Loucy (cell line): ENCODE data around the gene ACVR1B.

Source experiments
- CTCF ChIP-seq: fragments of 200-600 bp; sonication (generic); conservative IDR thresholded peaks from 2 replicates; pipeline ENCODE4 v1.5.1; 2014; ENCODE audit warnings: mild to moderate bottlenecking, antibody characterized with exemption, low read length
- EZH2phosphoT487 ChIP-seq: fragments of 200-600 bp; IDR thresholded peaks from 2 replicates; pipeline ENCODE4 v1.6.1; 2018; ENCODE audit warnings: antibody characterized with exemption, mild to moderate bottlenecking, moderate library complexity, borderline replicate concordance

- TF ChIP-seq CTCF (no peak), EZH2phosphoT487 (no peak)
Observed at GRCh38 chr12:51921017-51921725, 30.3 kb upstream of the ACVR1B start.
